Erythroblast (primary cell): ENCODE results near the gene MRNIP.
A peak's percentile ranks its signal among the peaks of the same experiment; 100 is the strongest.

Experiments used
- GATA1 ChIP-seq: IDR thresholded peaks from 2 replicates; pipeline ENCODE4 v1.6.1; 2011; ENCODE audit warnings: low read depth, mild to moderate bottlenecking, control low read depth, low read length, moderate library complexity
- POLR2A ChIP-seq: IDR thresholded peaks from 2 replicates; pipeline ENCODE4 v1.6.1; 2011; ENCODE audit warnings: mild to moderate bottlenecking, low read length

DNA sequence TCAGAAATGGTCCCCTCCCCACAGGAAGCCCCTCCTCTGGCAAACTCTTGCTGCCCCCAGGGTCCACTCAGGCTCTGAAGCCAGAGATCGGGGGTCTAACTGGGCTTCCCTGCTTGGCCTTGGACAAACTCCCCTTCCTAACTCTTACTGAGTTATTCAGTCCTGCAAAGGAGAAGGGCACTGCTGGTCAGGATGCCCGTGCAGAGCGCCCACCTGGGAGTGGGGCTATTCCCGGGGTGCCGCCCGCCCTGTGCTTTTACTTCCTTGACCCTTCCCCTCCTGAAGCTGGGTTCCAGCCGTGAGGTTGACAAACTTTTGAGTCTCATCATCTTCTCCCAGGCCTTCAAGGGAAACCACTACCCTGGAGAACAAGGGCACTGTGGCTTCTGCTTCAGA, 44.1 kb upstream of the MRNIP start:
- peak; percentile 8 for TF ChIP-seq POLR2A
- no peak for TF ChIP-seq GATA1
